Fibroblast of villous mesenchyme (primary cell): ENCODE measurements around the gene MYOF. TPM values are rescaled to one million over a fixed set of nuclear protein-coding genes. Genes with fewer than 3 reads are reported as not detected.

ENCODE experiments used
- DNase-seq: peaks from one replicate; pipeline ENCODE4 v3.0.0-alpha.2; 2010; ENCODE audit warnings: low read depth
- H3K4me3 ChIP-seq: 2 replicates; pipeline ENCODE4 v1.5.1; 2011; ENCODE audit warnings: low read depth, mild to moderate bottlenecking, low read length
- total RNA-seq: library from RNA; depleted of rRNA; stranded (reverse); fragments of >200 nt; gene quantifications from 2 replicates; pipeline ENCODE4 v1.2.3, GENCODE V29; 2012
- TF ChIP-seq, protein P1 (sequence below): IDR thresholded peaks from 2 replicates; pipeline ENCODE4 v1.5.1; 2012; ENCODE audit warnings: low read depth, mild to moderate bottlenecking, low read length; ENCODE audit not compliant: insufficient read depth

Gene MYOF
- total RNA-seq, 1 donor = 323 TPM

GRCh38 chr10:93406364-93407145 is 75.6 kb downstream of the MYOF start:
- no peak overlapping the region for H3K4me3 ChIP-seq
- DNase-seq = peak; percentile 74
- TF ChIP-seq, protein P1, sequence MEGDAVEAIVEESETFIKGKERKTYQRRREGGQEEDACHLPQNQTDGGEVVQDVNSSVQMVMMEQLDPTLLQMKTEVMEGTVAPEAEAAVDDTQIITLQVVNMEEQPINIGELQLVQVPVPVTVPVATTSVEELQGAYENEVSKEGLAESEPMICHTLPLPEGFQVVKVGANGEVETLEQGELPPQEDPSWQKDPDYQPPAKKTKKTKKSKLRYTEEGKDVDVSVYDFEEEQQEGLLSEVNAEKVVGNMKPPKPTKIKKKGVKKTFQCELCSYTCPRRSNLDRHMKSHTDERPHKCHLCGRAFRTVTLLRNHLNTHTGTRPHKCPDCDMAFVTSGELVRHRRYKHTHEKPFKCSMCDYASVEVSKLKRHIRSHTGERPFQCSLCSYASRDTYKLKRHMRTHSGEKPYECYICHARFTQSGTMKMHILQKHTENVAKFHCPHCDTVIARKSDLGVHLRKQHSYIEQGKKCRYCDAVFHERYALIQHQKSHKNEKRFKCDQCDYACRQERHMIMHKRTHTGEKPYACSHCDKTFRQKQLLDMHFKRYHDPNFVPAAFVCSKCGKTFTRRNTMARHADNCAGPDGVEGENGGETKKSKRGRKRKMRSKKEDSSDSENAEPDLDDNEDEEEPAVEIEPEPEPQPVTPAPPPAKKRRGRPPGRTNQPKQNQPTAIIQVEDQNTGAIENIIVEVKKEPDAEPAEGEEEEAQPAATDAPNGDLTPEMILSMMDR = no peak

GRCh38 chr10:93404048-93404354 is 78.1 kb downstream of the MYOF start:
- DNase-seq = no peak
- H3K4me3 ChIP-seq = no peak overlapping the region
- TF ChIP-seq, protein P1 = no peak

GRCh38 chr10:93403152-93404047 is 78.7 kb downstream of the MYOF start:
- TF ChIP-seq, protein P1 = no peak
- DNase-seq = no peak
- no peak overlapping the region for H3K4me3 ChIP-seq

- no peak overlapping the region for H3K4me3 ChIP-seq
- no peak for DNase-seq
- TF ChIP-seq, protein P1 = no peak
Measured at GRCh38 chr10:93402192-93402591, 79.9 kb downstream of the MYOF start.

- TF ChIP-seq, protein P1 = no peak
- H3K4me3 ChIP-seq = no peak overlapping the region
- DNase-seq = no peak
Measured at GRCh38 chr10:93398528-93398927, 83.6 kb downstream of the MYOF start.

DNA sequence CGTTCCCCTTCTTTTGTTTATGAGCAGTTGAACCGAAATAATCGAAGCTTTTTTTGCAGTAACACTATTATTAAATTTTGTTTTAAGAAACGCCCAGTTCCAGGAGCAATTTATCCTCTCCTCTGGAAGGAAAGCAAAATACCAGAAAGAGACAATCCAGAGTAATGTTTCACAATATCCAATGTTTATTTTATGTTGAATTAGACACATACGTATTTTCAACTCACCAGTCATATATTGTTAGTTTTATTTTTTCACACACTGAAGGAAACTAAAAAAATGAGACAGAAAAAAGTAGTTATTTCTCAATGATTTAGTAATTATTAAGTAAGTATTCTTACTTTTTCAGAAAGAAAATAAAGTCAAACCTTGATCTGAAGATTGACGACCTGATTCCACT is 85.1 kb downstream of the MYOF start:
- DNase-seq = peak; percentile 58
- H3K4me3 ChIP-seq = no peak overlapping the region
- TF ChIP-seq, protein P1 = no peak
